ENCODE data around the gene BDKRB1. TPM values are rescaled to one million over a fixed set of nuclear protein-coding genes. Genes with fewer than 3 reads are reported as not detected.

The BDKRB1 gene
- total and polyA plus RNA-seq, 9 of the 15 experiments (the other 6 are each of a cell fraction or from before 2014, with no cell fraction given) = 0.06 to 0.23 (median 0.09) TPM; not detected in 1

- DNase-seq (ENCODE audit: extremely low read depth in 1 of 4, low spot score in 3 of 4) (no peak), FAIRE-seq (no peak), ATAC-seq (no peak)
- no peak overlapping the region for H2AFZ ChIP-seq (ENCODE audit: low read depth, low read length)
- in situ Hi-C loops (cut with MboI) = no loop called here
- H3K4me2 ChIP-seq (ENCODE audit: insufficient read depth, low read length) = no peak overlapping the region
- H3K36me3 ChIP-seq (ENCODE audit: control insufficient read depth, insufficient read depth, low read length) = no peaks in the 10 kb centered on the region
- H4K20me1 ChIP-seq (replicated peaks; ENCODE audit: control insufficient read depth, insufficient read depth, low read length) = no peaks in the 10 kb centered on the region
- H3K79me2 ChIP-seq (ENCODE audit: control insufficient read depth, insufficient read depth, low read length) = no peaks in the 10 kb centered on the region
- ChIA-PET CTCF (ENCODE audit: low intra/inter-chr PET ratio) (no interaction called here), POLR2A (no interaction called here)
- no TSS peak for BruUV-seq (replicated peaks)
- 3% methylated on average over 3 of the region's 7 CpGs for WGBS (ENCODE audit: insufficient coverage, low coverage, missing lambda C conversion rate)
- TF ChIP-seq HNRNPUL1 (IDR thresholded peaks at IDR 0.05; ENCODE audit: low read length) = no peak
- no peak for TF ChIP-seq NR0B1 (IDR thresholded peaks at IDR 0.05; ENCODE audit: partially characterized antibody)
- TF ChIP-seq TAF9B (IDR thresholded peaks at IDR 0.05; ENCODE audit: partially characterized antibody) = no peak
- no peak for TF ChIP-seq MXI1 (IDR thresholded peaks at IDR 0.05; ENCODE audit: low read depth, low read length)
- no peak for TF ChIP-seq SAFB2 (IDR thresholded peaks at IDR 0.05; ENCODE audit: borderline replicate concordance, low read depth, low read length, severe bottlenecking)
- peaks cover 4 to 22% of the 10 kb centered on the region in 2 experiments; a peak in 4 of 5 replicates for H3K27me3 ChIP-seq (ENCODE audit: control insufficient read depth in 2 of 2, insufficient read depth in 2 of 2, low read length in 2 of 2)
- no peak overlapping the region for H3K9ac ChIP-seq (ENCODE audit: insufficient read depth in 1 of 2, low read depth in 2 of 2, low read length in 2 of 2)
- no peak overlapping the region for H3K27ac ChIP-seq (ENCODE audit: extremely low read depth, low read depth, low read length)
- no peaks in the 10 kb centered on the region for H3K4me1 ChIP-seq (replicated peaks in 1 of 2; ENCODE audit: control insufficient read depth in 2 of 2, insufficient read depth in 2 of 2, low read length in 2 of 2)
- H3K9me1 ChIP-seq (ENCODE audit: control insufficient read depth, insufficient read depth, low read length) = no peaks in the 10 kb centered on the region
- no peaks in the 10 kb centered on the region for H3K9me3 ChIP-seq (replicated peaks; ENCODE audit: control insufficient read depth, insufficient read depth, low read depth, low read length)
- H3K4me3 ChIP-seq = no peak overlapping the region
- intact Hi-C loops (cut with micrococcal nuclease) = no loop called here
Observed at GRCh38 chr14:96227428-96227827, 28.6 kb upstream of the BDKRB1 start.

GRCh38 chr14:96229315-96229714, 26.7 kb upstream of the BDKRB1 start:
- Histone ChIP-seq H3K36me3 (ENCODE audit: control insufficient read depth, insufficient read depth, low read length) (no peaks in the 10 kb centered on the region), H3K9me3 (replicated peaks; ENCODE audit: control insufficient read depth, insufficient read depth, low read depth, low read length) (no peaks in the 10 kb centered on the region), H2AFZ (ENCODE audit: low read depth, low read length) (no peak overlapping the region), H3K4me1 (replicated peaks in 1 of 2; ENCODE audit: control insufficient read depth in 2 of 2, insufficient read depth in 2 of 2, low read length in 2 of 2) (no peaks in the 10 kb centered on the region), H3K27ac (ENCODE audit: extremely low read depth, low read depth, low read length) (no peak overlapping the region), H3K79me2 (ENCODE audit: control insufficient read depth, insufficient read depth, low read length) (no peaks in the 10 kb centered on the region), H3K9ac (ENCODE audit: insufficient read depth in 1 of 2, low read depth in 2 of 2, low read length in 2 of 2) (no peak overlapping the region), H4K20me1 (replicated peaks; ENCODE audit: control insufficient read depth, insufficient read depth, low read length) (no peaks in the 10 kb centered on the region), H3K27me3 (ENCODE audit: control insufficient read depth in 2 of 2, insufficient read depth in 2 of 2, low read length in 2 of 2) (peaks cover 4 to 36% of the 10 kb centered on the region in 2 experiments; a peak in 4 of 5 replicates), H3K4me2 (ENCODE audit: insufficient read depth, low read length) (no peak overlapping the region), H3K9me1 (ENCODE audit: control insufficient read depth, insufficient read depth, low read length) (no peaks in the 10 kb centered on the region), H3K4me3 (no peak overlapping the region)
- intact Hi-C loops (cut with micrococcal nuclease) = no loop called here
- no peak for ATAC-seq
- in situ Hi-C loops (cut with MboI) = no loop called here
- FAIRE-seq = no peak
- DNase-seq (ENCODE audit: extremely low read depth in 1 of 4, low spot score in 3 of 4) = no peak
- no TSS peak for BruUV-seq (replicated peaks)
- ChIA-PET CTCF (ENCODE audit: low intra/inter-chr PET ratio) (no interaction called here), POLR2A (no interaction called here)
- 10% methylated on average over 5 of the region's 6 CpGs for WGBS (ENCODE audit: insufficient coverage, low coverage, missing lambda C conversion rate)
- TF ChIP-seq ZNF175 (CRISPR knock-in tag; IDR thresholded peaks at IDR 0.05; ENCODE audit: low read depth) (no peak), ZNF785 (CRISPR knock-in tag; IDR thresholded peaks at IDR 0.05) (no peak), MXD1 (CRISPR knock-in tag; IDR thresholded peaks at IDR 0.05; ENCODE audit: borderline replicate concordance, poor library complexity, severe bottlenecking) (no peak), KDM4B (IDR thresholded peaks at IDR 0.05; ENCODE audit: borderline replicate concordance in 2 of 2, low read depth in 1 of 2) (no peak), ZNF224 (CRISPR knock-in tag; IDR thresholded peaks at IDR 0.05) (no peak), BCLAF1 (IDR thresholded peaks at IDR 0.05; ENCODE audit: borderline replicate concordance in 1 of 2, control insufficient read depth in 1 of 2, low read depth in 2 of 2, low read length in 1 of 2) (no peak)
